HG02610 (cell line): ENCODE results near the gene FAM13C.

Source experiments
- ATAC-seq: cut with Tn5 transposase; IDR thresholded peaks from one replicate; pipeline ENCODE4 v1.9.1; 2021; ENCODE audit warnings: mild to moderate bottlenecking, moderate library complexity; ENCODE audit not compliant: unreplicated experiment

Gene FAM13C

GRCh38 chr10:59320355-59320754, 42.0 kb downstream of the FAM13C start:
- ATAC-seq, result no peak

GRCh38 chr10:59319854-59320253, 42.5 kb downstream of the FAM13C start:
- no peak for ATAC-seq

DNA sequence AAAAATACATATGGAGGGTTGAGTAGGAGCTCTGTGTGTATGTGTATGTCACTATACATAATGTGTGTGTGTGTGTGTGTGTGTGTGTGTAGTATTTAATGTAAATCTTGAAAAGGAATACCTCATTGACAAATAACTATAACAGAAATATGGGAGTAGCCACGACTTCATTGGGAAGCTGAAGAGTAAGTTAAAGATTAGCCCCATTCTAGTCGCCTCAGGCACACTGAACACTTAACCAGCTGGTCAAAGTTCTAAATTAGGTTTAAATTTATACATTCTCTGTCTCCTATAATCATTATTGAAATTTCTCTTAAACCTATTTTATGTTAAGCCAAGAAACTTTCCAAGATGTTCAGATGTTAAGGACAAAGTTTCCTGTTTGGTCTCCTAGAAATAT, 45.3 kb downstream of the FAM13C start:
- no peak for ATAC-seq

DNA sequence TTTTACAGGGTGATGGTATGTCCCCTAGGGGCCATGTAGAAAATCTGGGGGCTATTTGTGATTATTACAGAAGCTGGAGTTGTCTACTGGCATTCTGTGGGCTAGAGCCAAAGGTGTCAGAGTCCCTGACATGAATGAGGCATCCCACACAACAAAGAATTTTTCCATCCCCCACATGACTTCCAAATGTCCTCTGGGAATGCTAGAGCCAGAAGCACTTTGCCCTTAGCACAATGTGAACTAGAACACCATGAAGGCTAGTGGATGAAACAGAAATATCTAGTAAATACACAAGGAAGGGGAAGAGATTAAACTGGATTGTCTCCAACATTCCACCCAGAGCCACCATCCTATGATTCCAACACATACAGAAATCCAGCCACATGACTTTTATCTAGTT, 46.9 kb downstream of the FAM13C start:
- no peak for ATAC-seq

DNA sequence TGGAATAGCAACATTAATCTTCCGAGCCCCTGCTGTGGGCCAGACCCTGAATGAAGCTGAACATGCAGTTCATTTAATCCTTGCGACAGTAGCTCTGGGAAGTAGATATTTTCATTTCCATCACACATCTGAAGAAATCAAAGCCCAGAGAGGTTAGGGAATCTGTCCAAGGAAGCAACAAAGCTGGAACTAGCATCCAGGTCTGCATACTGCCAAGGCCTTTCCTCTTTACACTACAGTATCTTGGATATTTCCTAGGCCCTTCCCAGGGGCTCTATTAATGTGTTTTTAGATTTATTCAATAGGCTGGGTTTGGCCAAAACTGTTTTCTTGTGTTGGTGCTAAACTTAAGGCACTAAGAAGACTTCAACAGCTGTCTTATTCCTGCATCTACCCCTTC, 48.1 kb downstream of the FAM13C start:
- ATAC-seq, result no peak

DNA sequence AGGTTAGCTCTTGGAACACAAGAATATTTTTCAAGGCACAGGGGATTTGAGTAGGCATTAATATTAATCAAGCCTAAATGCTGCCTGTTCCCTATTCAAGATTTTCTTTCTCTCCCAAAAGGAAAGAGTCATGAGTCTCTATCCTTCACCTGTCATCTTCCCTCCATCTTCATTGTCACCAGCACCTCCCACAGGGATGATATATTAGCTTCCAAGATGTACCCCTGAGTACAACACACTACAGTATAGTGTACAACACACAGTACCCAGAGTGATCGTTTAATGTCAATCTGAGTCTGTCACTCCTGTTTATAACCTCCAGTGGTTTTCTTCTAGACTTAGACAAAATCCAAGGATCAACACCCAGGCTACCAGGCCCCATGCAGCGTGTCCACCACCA, 50.1 kb downstream of the FAM13C start:
- ATAC-seq, result no peak

DNA sequence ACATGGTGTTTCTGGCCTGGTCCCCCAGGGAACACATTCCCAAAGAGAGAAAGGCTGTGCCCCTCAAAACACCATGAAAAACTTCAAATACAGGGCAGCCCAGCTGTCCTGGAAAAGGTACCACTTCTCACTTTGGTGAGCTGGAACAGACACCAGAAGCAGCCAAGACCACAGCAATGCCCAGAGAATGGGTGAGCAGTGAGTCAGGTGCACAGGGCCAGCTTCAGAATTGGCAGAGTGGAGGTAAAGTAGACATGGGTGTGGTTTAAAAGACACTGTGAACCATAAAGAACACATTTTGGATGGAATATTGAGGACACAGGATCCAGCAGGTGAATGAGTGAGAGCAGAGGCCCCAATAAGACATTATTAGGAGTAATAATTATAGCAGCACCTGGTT, 51.3 kb downstream of the FAM13C start:
- no peak for ATAC-seq

- ATAC-seq, result no peak
These were observed 51.9 kb downstream of the FAM13C start for GRCh38 chr10:59310324-59310914.

DNA sequence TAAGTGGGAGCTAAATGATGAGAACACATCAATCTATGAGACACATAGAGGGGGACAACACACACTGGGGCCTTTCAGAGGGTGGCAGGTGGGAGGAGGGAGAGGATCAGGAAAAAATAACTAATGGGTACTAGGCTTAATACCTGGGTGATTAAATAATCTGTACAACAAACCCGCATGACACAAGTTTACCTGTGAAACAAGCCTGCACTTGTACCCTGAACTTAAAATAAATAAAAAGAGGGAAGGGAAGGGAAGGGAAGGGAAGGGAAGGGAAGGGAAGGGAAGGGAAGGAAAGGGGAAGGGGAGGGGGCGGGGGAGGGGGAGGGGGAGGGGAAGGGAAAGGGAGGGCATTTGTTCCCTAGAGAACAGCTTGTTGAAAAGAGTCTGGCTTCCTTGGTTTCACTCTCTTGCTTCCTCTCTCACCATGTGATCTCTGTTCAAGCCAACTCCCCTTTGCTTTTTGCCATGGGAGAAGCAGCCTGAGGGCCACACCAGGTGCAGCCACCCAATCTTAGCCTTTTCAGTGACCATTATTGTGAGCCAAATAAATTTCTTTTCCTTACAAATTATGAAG, 57.7 kb downstream of the FAM13C start:
- no peak for ATAC-seq

DNA sequence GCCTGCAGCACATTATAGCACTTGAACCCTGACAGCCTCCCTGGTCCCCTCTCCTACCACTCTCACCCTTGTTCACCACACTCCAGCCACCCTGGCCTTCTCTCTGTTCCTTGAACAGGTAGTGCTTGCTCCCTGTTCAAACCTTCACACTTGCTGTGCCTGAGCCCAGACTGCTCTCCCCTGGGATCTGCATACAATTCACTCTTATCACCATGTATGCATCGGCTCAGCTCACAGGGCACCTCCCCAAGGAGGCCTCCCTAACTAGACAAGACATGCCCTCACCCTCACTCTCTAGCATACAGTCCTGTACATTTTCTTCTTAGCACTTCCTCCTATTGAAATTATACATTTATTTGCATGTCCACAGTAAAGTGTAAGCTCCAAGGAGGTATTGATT, 59.3 kb downstream of the FAM13C start:
- no peak for ATAC-seq

DNA sequence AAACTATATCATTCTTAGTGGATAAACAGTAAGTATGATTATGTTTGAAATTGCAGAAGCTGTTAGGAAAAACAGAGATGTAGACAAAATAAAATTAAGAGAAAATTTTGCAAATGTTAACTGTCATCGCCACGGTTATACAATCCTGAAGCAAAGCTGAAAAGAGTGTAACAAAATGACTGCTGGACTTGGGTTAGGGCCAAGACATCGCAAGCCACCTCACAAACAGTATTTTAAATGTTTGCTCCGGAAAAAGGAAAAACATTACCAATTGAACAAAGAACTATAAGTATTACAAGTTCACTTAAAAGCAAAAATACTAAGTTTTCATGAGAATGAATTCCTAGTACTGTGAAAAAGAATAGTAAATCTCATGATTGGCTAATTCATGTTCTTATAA, 60.0 kb downstream of the FAM13C start:
- no peak for ATAC-seq

DNA sequence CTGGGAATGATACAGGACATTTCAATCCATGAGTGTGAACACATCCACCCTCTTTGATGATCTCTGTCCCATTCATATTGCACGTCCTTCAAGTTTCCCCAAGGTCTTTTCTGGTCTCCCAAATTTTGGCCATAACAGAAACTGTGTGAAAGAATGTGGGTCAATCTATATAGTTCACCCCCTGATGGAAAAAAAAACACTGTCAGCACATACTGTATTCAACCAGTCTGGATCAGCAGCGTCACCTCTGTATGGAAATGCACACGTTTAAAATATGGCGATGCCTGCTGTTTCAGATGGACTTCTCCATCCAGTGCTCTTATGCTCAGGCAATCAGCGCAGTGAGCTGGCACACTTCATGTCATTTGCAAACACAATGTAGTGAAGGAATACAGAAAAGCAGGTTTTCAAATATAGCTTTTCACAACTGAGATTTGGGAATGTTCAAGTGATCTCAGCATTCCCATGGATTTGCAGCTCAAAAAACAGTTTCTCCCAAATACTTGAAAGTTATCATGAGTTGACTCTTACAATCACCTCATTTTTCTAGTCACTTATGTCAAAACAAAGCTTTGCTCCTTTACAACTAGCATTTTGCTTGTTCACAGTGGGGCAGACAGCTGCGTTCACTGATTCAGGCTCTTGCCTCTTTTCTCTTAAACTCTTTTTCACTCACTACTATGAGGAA, 61.1 kb downstream of the FAM13C start:
- no peak for ATAC-seq

- ATAC-seq, result no peak
These were observed 62.0 kb downstream of the FAM13C start for GRCh38 chr10:59300386-59300785.

DNA sequence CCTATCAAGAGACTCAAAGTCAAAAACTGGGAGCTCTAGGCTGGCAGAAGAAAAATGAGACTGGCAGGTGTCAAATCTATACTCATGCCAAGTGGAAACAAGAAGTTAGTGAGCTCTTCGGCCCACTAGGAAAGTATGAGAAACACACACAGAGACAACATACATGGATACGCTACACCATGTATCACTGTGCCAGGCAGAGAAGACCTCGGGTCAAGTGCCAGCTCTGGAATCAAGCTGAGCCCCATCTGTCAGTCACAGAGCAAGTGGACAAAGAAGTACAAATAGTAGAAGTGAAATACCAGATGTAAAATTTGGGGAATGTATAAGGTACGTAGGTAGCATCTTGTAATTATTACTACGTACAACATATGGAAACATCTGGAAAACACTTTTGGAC, 62.4 kb downstream of the FAM13C start:
- ATAC-seq, result no peak

DNA sequence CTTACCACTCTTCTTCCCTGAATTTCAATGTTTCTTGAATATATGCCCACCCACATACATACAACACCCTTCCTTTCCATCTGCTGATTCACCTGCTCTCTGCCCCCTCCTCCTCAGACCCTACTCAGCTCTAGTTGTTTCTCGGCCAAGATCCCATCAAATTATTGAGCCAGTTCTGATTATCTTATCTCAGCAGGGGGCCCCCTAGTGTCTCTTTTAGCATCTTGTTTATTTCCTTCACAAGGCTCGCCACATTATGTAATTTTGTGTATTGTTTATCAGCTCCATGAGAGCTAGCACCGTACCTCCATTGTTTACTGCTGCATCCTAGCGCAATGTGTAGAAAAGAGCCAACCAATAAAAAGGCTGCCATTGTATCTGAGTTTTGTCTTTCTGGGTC, 71.9 kb downstream of the FAM13C start:
- ATAC-seq, result no peak

DNA sequence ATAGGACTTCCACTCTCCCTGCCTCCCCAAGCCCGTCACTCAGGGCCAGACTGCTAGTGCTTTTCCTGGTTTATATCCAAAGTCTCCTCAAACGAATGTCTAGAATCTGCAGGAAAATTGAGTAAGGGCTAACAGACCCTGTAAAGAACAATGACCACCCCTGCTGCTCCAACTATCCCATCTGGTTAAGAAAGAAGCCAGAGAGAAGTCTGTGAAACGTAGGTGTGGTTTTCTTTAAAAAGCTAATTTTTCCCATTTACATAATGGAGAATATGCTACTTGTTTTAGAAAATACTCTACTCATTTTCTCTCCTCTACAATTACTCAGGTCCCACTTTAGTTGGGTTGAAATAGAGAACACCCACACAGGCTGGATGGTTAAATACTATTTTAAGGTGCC, 72.5 kb downstream of the FAM13C start:
- no peak for ATAC-seq

DNA sequence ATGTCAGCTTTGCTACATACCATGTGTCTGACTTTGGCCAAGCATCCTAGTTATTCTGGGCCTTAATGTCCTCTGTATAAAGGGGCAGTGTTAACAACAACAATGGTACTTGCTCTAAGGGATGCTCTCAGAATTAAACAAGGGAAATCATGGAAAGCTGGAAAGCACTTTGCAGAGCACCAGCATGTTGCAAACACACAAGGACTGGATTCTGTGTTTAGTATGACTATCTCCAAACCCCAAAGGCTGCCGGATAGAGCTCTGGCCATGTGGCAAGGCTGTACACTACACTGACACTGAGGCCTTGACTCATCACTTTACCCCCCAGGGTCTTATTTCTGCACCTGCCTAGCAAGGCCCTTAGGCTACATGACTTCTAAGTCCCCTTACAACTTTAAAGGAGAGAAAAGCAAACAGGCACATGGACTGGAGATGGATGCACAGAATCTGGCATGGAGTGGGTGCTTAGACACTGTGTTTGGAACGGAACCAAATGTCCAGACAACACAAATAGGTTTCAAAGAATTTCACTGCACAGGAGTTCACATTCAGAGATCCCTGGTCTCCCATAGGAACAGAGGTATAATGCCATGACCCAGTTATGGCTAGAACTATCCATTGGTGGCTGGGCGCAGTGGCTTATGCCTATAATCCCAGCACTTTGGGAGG, 74.6 kb downstream of the FAM13C start:
- ATAC-seq, result no peak

- no peak for ATAC-seq
These were observed 76.5 kb downstream of the FAM13C start for GRCh38 chr10:59285848-59286247.

GRCh38 chr10:59285073-59285472, 77.3 kb downstream of the FAM13C start:
- ATAC-seq, result no peak

DNA sequence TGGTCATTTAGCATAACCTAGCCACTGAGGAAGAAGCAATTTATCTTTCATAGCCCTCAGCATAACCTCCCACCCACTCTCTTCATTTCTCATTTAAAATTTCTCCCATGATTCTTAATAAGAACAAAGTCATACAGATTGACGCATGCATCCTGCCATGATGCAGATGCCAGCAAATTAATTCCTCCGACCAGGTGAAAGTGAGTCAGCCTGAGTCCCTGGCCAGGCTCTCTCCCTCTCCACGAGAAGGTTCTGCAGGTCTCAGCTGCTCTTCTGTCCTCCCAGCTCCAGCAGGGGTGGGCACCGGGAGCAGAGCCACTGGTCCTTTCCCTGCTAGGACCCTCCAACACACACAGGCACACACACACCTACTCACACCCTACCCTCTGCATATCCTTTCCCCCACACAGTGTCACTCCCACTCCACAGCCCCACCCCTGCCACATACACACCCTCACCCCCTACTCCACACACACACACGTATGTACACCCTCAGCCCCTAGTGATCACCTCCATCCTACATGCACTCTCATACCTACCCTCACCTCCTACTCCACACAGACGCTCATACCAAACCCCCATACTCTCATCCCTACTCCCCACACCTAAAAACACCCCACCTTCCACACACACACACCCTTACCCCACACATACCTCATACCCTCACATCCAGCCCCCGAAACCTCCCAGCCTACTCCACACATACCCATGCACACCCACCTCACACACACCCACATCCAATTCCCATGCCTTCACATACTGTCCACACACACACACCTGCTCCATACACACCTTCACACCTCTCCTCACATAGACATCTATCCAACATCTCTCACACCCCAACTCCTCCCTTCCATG, 78.0 kb downstream of the FAM13C start:
- no peak for ATAC-seq

- no peak for ATAC-seq
These were observed 78.8 kb downstream of the FAM13C start for GRCh38 chr10:59283456-59284091.
